NCI-H187 (cell line): ENCODE data around the gene MOB3B.

Experiments used
- DNase-seq, 2 experiments: peaks; one replicate each; lab custom pipeline; 2025; lab: John Stamatoyannopoulos, UW

The MOB3B gene

GRCh38 chr9:27337833-27338526 is 191.6 kb downstream of the MOB3B start:
- no peak for DNase-seq

- DNase-seq: no peak
Observed at GRCh38 chr9:27337236-27337635, 192.4 kb downstream of the MOB3B start.

GRCh38 chr9:27336829-27337228 is 192.8 kb downstream of the MOB3B start:
- DNase-seq: no peak

GRCh38 chr9:27336126-27336525 is 193.5 kb downstream of the MOB3B start:
- DNase-seq: no peak

- DNase-seq: no peak
Observed at GRCh38 chr9:27335075-27335474, 194.5 kb downstream of the MOB3B start.

GRCh38 chr9:27333241-27334052 is 196.2 kb downstream of the MOB3B start:
- peak; percentile 60 to 63 for DNase-seq

GRCh38 chr9:27331393-27331792 is 198.2 kb downstream of the MOB3B start:
- no peak for DNase-seq

- no peak for DNase-seq
Observed at GRCh38 chr9:27329291-27329690, 200.3 kb downstream of the MOB3B start.

GRCh38 chr9:27328483-27328882 is 201.1 kb downstream of the MOB3B start:
- no peak for DNase-seq

- no peak for DNase-seq
Observed at GRCh38 chr9:27311184-27311583, 218.4 kb downstream of the MOB3B start.

- no peak for DNase-seq
Observed at GRCh38 chr9:27310582-27310981, 219.0 kb downstream of the MOB3B start.

GRCh38 chr9:27308691-27309390 is 220.8 kb downstream of the MOB3B start:
- no peak for DNase-seq

- DNase-seq: no peak
Observed at GRCh38 chr9:27304521-27304920, 225.1 kb downstream of the MOB3B start.

- no peak for DNase-seq
Observed at GRCh38 chr9:27303219-27303618, 226.4 kb downstream of the MOB3B start.

- DNase-seq: no peak
Observed at GRCh38 chr9:27297050-27297449, 232.6 kb downstream of the MOB3B start, which contains the start of gene EQTN. Gene EQTN, minus strand, starts transcription at chr9:27297150. Its CDS starts 95 bp downstream, at chr9:27297055.

- no peak for DNase-seq
Observed at GRCh38 chr9:27293996-27294395, 235.6 kb downstream of the MOB3B start.

- no peak for DNase-seq
Observed at GRCh38 chr9:27292659-27293405, 236.8 kb downstream of the MOB3B start.

- DNase-seq: no peak
Observed at GRCh38 chr9:27291292-27291691, 238.3 kb downstream of the MOB3B start.

GRCh38 chr9:27282269-27282668 is 247.3 kb downstream of the MOB3B start:
- DNase-seq: no peak

GRCh38 chr9:27280860-27281259 is 248.8 kb downstream of the MOB3B start:
- no peak for DNase-seq

GRCh38 chr9:27280249-27280648 is 249.4 kb downstream of the MOB3B start:
- DNase-seq: no peak

GRCh38 chr9:27279611-27280010 is 250.0 kb downstream of the MOB3B start:
- no peak for DNase-seq
